ENCODE results near the gene UGT2B17.

UGT2B17 gene

GRCh38 chr4:68594678-68595077 lies 18.6 kb upstream of the UGT2B17 start:
- no peak overlapping the region for H3K4me2 ChIP-seq (ENCODE audit: insufficient read depth, low read length, poor library complexity, severe bottlenecking)
- DNase-seq (ENCODE audit: low spot score), result no peak
- no peak overlapping the region for H2AK5ac ChIP-seq (ENCODE audit: low read depth, low read length)
- no peak overlapping the region for H2BK15ac ChIP-seq (ENCODE audit: low read length)
- no peaks in the 10 kb centered on the region for H3K36me3 ChIP-seq (replicated peaks in 1 of 2; ENCODE audit: control insufficient read depth in 2 of 2, insufficient read depth in 2 of 2, low read length in 2 of 2)
- H3K4me1 ChIP-seq (ENCODE audit: control insufficient read depth in 2 of 2, insufficient read depth in 1 of 2, low read depth in 1 of 2, low read length in 2 of 2), result no peaks in the 10 kb centered on the region
- no peaks in the 10 kb centered on the region for H3K79me1 ChIP-seq (ENCODE audit: low read depth, low read length)
- H3K9me3 ChIP-seq (replicated peaks in 1 of 2; ENCODE audit: control insufficient read depth in 2 of 2, insufficient read depth in 1 of 2, low read depth in 1 of 2, low read length in 2 of 2), result no peaks in the 10 kb centered on the region
- no peak overlapping the region for H3K4me3 ChIP-seq (ENCODE audit: low read length in 2 of 2)
- no peak overlapping the region for H2BK120ac ChIP-seq (ENCODE audit: low read depth, low read length)
- H3K14ac ChIP-seq (ENCODE audit: low read length), result no peak overlapping the region
- no peak overlapping the region for H3K9ac ChIP-seq (ENCODE audit: low read depth, low read length, poor library complexity)
- no peak overlapping the region for H3K27ac ChIP-seq (replicated peaks; ENCODE audit: low read length)
- no peak overlapping the region for H2BK5ac ChIP-seq (ENCODE audit: low read length)
- H3K4ac ChIP-seq (ENCODE audit: low read length), result no peak overlapping the region
- H4K91ac ChIP-seq (ENCODE audit: low read depth, low read length, poor library complexity), result no peak overlapping the region
- no peak overlapping the region for H2BK12ac ChIP-seq (ENCODE audit: low read length)
- H2AFZ ChIP-seq (ENCODE audit: low read length), result no peak overlapping the region
- no peaks in the 10 kb centered on the region for H3K27me3 ChIP-seq (ENCODE audit: control insufficient read depth in 3 of 3, insufficient read depth in 3 of 3, low read depth in 1 of 3, low read length in 3 of 3)
- no peak overlapping the region for H3K23ac ChIP-seq (ENCODE audit: low read depth, low read length, poor library complexity)
- H3K18ac ChIP-seq (ENCODE audit: low read length), result no peak overlapping the region
- H4K8ac ChIP-seq (ENCODE audit: low read depth, low read length), result no peak overlapping the region

GRCh38 chr4:68593112-68593511 lies 17.0 kb upstream of the UGT2B17 start:
- Histone ChIP-seq H3K9me3 (replicated peaks in 1 of 2; ENCODE audit: control insufficient read depth in 2 of 2, insufficient read depth in 1 of 2, low read depth in 1 of 2, low read length in 2 of 2) (no peaks in the 10 kb centered on the region), H3K4me2 (ENCODE audit: insufficient read depth, low read length, poor library complexity, severe bottlenecking) (no peak overlapping the region), H2BK12ac (ENCODE audit: low read length) (no peak overlapping the region), H3K27ac (replicated peaks; ENCODE audit: low read length) (no peak overlapping the region), H3K79me1 (ENCODE audit: low read depth, low read length) (no peaks in the 10 kb centered on the region), H2AK5ac (ENCODE audit: low read depth, low read length) (no peak overlapping the region), H3K18ac (ENCODE audit: low read length) (no peak overlapping the region), H3K9ac (ENCODE audit: low read depth, low read length, poor library complexity) (no peak overlapping the region), H3K27me3 (ENCODE audit: control insufficient read depth in 3 of 3, insufficient read depth in 3 of 3, low read depth in 1 of 3, low read length in 3 of 3) (no peaks in the 10 kb centered on the region), H4K8ac (ENCODE audit: low read depth, low read length) (no peak overlapping the region), H4K91ac (ENCODE audit: low read depth, low read length, poor library complexity) (no peak overlapping the region), H3K23ac (ENCODE audit: low read depth, low read length, poor library complexity) (no peak overlapping the region), H3K4ac (ENCODE audit: low read length) (no peak overlapping the region), H3K4me1 (ENCODE audit: control insufficient read depth in 2 of 2, insufficient read depth in 1 of 2, low read depth in 1 of 2, low read length in 2 of 2) (no peaks in the 10 kb centered on the region), H3K36me3 (replicated peaks in 1 of 2; ENCODE audit: control insufficient read depth in 2 of 2, insufficient read depth in 2 of 2, low read length in 2 of 2) (no peaks in the 10 kb centered on the region), H2AFZ (ENCODE audit: low read length) (no peak overlapping the region), H2BK15ac (ENCODE audit: low read length) (no peak overlapping the region), H2BK120ac (ENCODE audit: low read depth, low read length) (no peak overlapping the region), H3K14ac (ENCODE audit: low read length) (no peak overlapping the region), H2BK5ac (ENCODE audit: low read length) (no peak overlapping the region), H3K4me3 (ENCODE audit: low read length in 2 of 2) (no peak overlapping the region)
- no peak for DNase-seq (ENCODE audit: low spot score)
- WGBS, 2 donors (ENCODE audit: extremely low coverage in 2 of 2, insufficient read length in 2 of 2, insufficient replicate concordance in 1 of 2), result no CpG with 5 or more reads among the region's 4 CpGs

- no CpG with 5 or more reads among the region's 1 CpG for WGBS, 2 donors (ENCODE audit: extremely low coverage in 2 of 2, insufficient read length in 2 of 2, insufficient replicate concordance in 1 of 2)
- Histone ChIP-seq H2BK120ac (ENCODE audit: low read depth, low read length) (no peak overlapping the region), H3K79me1 (ENCODE audit: low read depth, low read length) (no peaks in the 10 kb centered on the region), H4K91ac (ENCODE audit: low read depth, low read length, poor library complexity) (no peak overlapping the region), H3K9me3 (replicated peaks in 1 of 2; ENCODE audit: control insufficient read depth in 2 of 2, insufficient read depth in 1 of 2, low read depth in 1 of 2, low read length in 2 of 2) (no peaks in the 10 kb centered on the region), H3K9ac (ENCODE audit: low read depth, low read length, poor library complexity) (no peak overlapping the region), H3K14ac (ENCODE audit: low read length) (no peak overlapping the region), H3K4me1 (ENCODE audit: control insufficient read depth in 2 of 2, insufficient read depth in 1 of 2, low read depth in 1 of 2, low read length in 2 of 2) (no peaks in the 10 kb centered on the region), H2AFZ (ENCODE audit: low read length) (no peak overlapping the region), H3K27me3 (ENCODE audit: control insufficient read depth in 3 of 3, insufficient read depth in 3 of 3, low read depth in 1 of 3, low read length in 3 of 3) (no peaks in the 10 kb centered on the region), H2BK5ac (ENCODE audit: low read length) (no peak overlapping the region), H3K36me3 (replicated peaks in 1 of 2; ENCODE audit: control insufficient read depth in 2 of 2, insufficient read depth in 2 of 2, low read length in 2 of 2) (no peaks in the 10 kb centered on the region), H2BK12ac (ENCODE audit: low read length) (no peak overlapping the region), H2BK15ac (ENCODE audit: low read length) (no peak overlapping the region), H4K8ac (ENCODE audit: low read depth, low read length) (no peak overlapping the region), H3K27ac (replicated peaks; ENCODE audit: low read length) (no peak overlapping the region), H3K18ac (ENCODE audit: low read length) (no peak overlapping the region), H3K4ac (ENCODE audit: low read length) (no peak overlapping the region), H3K4me3 (ENCODE audit: low read length in 2 of 2) (no peak overlapping the region), H3K4me2 (ENCODE audit: insufficient read depth, low read length, poor library complexity, severe bottlenecking) (no peak overlapping the region), H2AK5ac (ENCODE audit: low read depth, low read length) (no peak overlapping the region), H3K23ac (ENCODE audit: low read depth, low read length, poor library complexity) (no peak overlapping the region)
- DNase-seq (ENCODE audit: low spot score), result no peak
Observed at GRCh38 chr4:68592673-68593072, 16.6 kb upstream of the UGT2B17 start.

- no CpG with 5 or more reads among the region's 1 CpG for WGBS, 2 donors (ENCODE audit: extremely low coverage in 2 of 2, insufficient read length in 2 of 2, insufficient replicate concordance in 1 of 2)
- no peak overlapping the region for H2BK5ac ChIP-seq (ENCODE audit: low read length)
- H4K91ac ChIP-seq (ENCODE audit: low read depth, low read length, poor library complexity), result no peak overlapping the region
- H3K23ac ChIP-seq (ENCODE audit: low read depth, low read length, poor library complexity), result no peak overlapping the region
- no peak overlapping the region for H3K4me2 ChIP-seq (ENCODE audit: insufficient read depth, low read length, poor library complexity, severe bottlenecking)
- no peaks in the 10 kb centered on the region for H3K4me1 ChIP-seq (ENCODE audit: control insufficient read depth in 2 of 2, insufficient read depth in 1 of 2, low read depth in 1 of 2, low read length in 2 of 2)
- H2AFZ ChIP-seq (ENCODE audit: low read length), result no peak overlapping the region
- no peak overlapping the region for H3K14ac ChIP-seq (ENCODE audit: low read length)
- DNase-seq (ENCODE audit: low spot score), result no peak
- H2BK15ac ChIP-seq (ENCODE audit: low read length), result no peak overlapping the region
- H3K18ac ChIP-seq (ENCODE audit: low read length), result no peak overlapping the region
- no peaks in the 10 kb centered on the region for H3K27me3 ChIP-seq (ENCODE audit: control insufficient read depth in 3 of 3, insufficient read depth in 3 of 3, low read depth in 1 of 3, low read length in 3 of 3)
- no peaks in the 10 kb centered on the region for H3K9me3 ChIP-seq (replicated peaks in 1 of 2; ENCODE audit: control insufficient read depth in 2 of 2, insufficient read depth in 1 of 2, low read depth in 1 of 2, low read length in 2 of 2)
- no peak overlapping the region for H3K4ac ChIP-seq (ENCODE audit: low read length)
- H2BK120ac ChIP-seq (ENCODE audit: low read depth, low read length), result no peak overlapping the region
- H2AK5ac ChIP-seq (ENCODE audit: low read depth, low read length), result no peak overlapping the region
- H3K79me1 ChIP-seq (ENCODE audit: low read depth, low read length), result no peaks in the 10 kb centered on the region
- H3K36me3 ChIP-seq (replicated peaks in 1 of 2; ENCODE audit: control insufficient read depth in 2 of 2, insufficient read depth in 2 of 2, low read length in 2 of 2), result no peaks in the 10 kb centered on the region
- no peak overlapping the region for H4K8ac ChIP-seq (ENCODE audit: low read depth, low read length)
- no peak overlapping the region for H3K9ac ChIP-seq (ENCODE audit: low read depth, low read length, poor library complexity)
- H3K27ac ChIP-seq (replicated peaks; ENCODE audit: low read length), result no peak overlapping the region
- H2BK12ac ChIP-seq (ENCODE audit: low read length), result no peak overlapping the region
- H3K4me3 ChIP-seq (ENCODE audit: low read length in 2 of 2), result no peak overlapping the region
Observed at GRCh38 chr4:68591204-68591603, 15.1 kb upstream of the UGT2B17 start.

Data from neuronal stem cell (in vitro differentiated cells).